Measurements from ENCODE around the gene CDKN1C. TPM values are rescaled to one million over a fixed set of nuclear protein-coding genes. Genes with fewer than 3 reads are reported as not detected.

Gene CDKN1C
- total and polyA plus RNA-seq, 12 donors, result 17.7 to 817 (median 321) TPM

- Histone ChIP-seq H3K9me3 (replicated peaks in 1 of 3) (no peaks in the 10 kb centered on the region), H3K4me1 (replicated peaks in 1 of 2) (peaks cover 13 to 16% of the 10 kb centered on the region in 2 donors), H3K27ac (no peak overlapping the region), H3K36me3 (replicated peaks in 1 of 2) (no peaks in the 10 kb centered on the region), H3K27me3 (no peaks in the 10 kb centered on the region), H3K4me3 (no peak overlapping the region)
- intact Hi-C loops (cut with DNase I), result loop anchor here in 1 of 2 donors (2.0 kb wide), 1 partner anchor 15 kb away; no protein-coding TSS in a partner anchor
- TF ChIP-seq CTCF (IDR thresholded peaks at IDR 0.05), result no peak
- TF ChIP-seq POLR2A (IDR thresholded peaks at IDR 0.05), result no peak
- no peak for DNase-seq
- WGBS, 4 donors, result 86 to 100% (median 91%) methylated on average over 7 of the region's 7 CpGs
Measured at GRCh38 chr11:2934021-2934550, 48.5 kb upstream of the CDKN1C start.

- Histone ChIP-seq H3K27ac (peak overlapping the region in 1 of 5 donors; percentile 71), H3K36me3 (replicated peaks in 1 of 2) (no peaks in the 10 kb centered on the region), H3K4me1 (replicated peaks in 1 of 2) (peaks cover 16 to 22% of the 10 kb centered on the region in 2 donors), H3K27me3 (peaks cover 3% of the 10 kb centered on the region), H3K9me3 (replicated peaks in 1 of 3) (no peaks in the 10 kb centered on the region), H3K4me3 (no peak overlapping the region)
- no peak for TF ChIP-seq CTCF (IDR thresholded peaks at IDR 0.05)
- intact Hi-C loops (cut with DNase I), result loop anchor here in 1 of 2 donors (2.0 kb wide), 1 partner anchor 15 kb away; no protein-coding TSS in a partner anchor
- DNase-seq, result peak in 6 of 7 donors; percentile 61 to 80 (median 72)
- WGBS, 4 donors, result 51 to 59% methylated on average over 12 of the region's 12 CpGs; no CpG with 5 or more reads in 2 of the 4 donors
Measured at GRCh38 chr11:2933375-2934020, 47.9 kb upstream of the CDKN1C start.

- H3K4me1 ChIP-seq (replicated peaks in 1 of 2), result peaks cover 16 to 23% of the 10 kb centered on the region in 2 donors
- 62 to 74% (median 68%) methylated on average over 4 to 15 of the region's 15 CpGs for WGBS, 4 donors
- H3K27ac ChIP-seq, result peak overlapping the region in 1 of 5 donors; percentile 71
- no peak overlapping the region for H3K4me3 ChIP-seq
- H3K27me3 ChIP-seq, result peaks cover 10% of the 10 kb centered on the region
- intact Hi-C loops (cut with DNase I), result no loop called here
- H3K36me3 ChIP-seq (replicated peaks in 1 of 2), result no peaks in the 10 kb centered on the region
- H3K9me3 ChIP-seq (replicated peaks in 1 of 3), result no peaks in the 10 kb centered on the region
- peak in 2 of 7 donors; percentile 7 to 16 for DNase-seq
- no peak for TF ChIP-seq CTCF (IDR thresholded peaks at IDR 0.05)
- no peak for TF ChIP-seq POLR2A (IDR thresholded peaks at IDR 0.05)
Measured at GRCh38 chr11:2932850-2933251, 47.3 kb upstream of the CDKN1C start.

GRCh38 chr11:2931771-2932738 lies 46.5 kb upstream of the CDKN1C start:
- H3K36me3 ChIP-seq (replicated peaks in 1 of 2), result no peaks in the 10 kb centered on the region
- H3K9me3 ChIP-seq (replicated peaks in 1 of 3), result no peaks in the 10 kb centered on the region
- H3K27ac ChIP-seq, result no peak overlapping the region
- peaks cover 16 to 23% of the 10 kb centered on the region in 2 donors for H3K4me1 ChIP-seq (replicated peaks in 1 of 2)
- peaks cover 11% of the 10 kb centered on the region for H3K27me3 ChIP-seq
- intact Hi-C loops (cut with DNase I), result no loop called here
- no peak for DNase-seq
- no peak overlapping the region for H3K4me3 ChIP-seq
- TF ChIP-seq POLR2A (IDR thresholded peaks at IDR 0.05) (no peak), CTCF (IDR thresholded peaks at IDR 0.05) (no peak)
- 76 to 81% (median 78%) methylated on average over 4 to 13 of the region's 13 CpGs for WGBS, 4 donors

Measured in adrenal gland (tissue), 12 donors.